Endothelial cell (in vitro differentiated cells): ENCODE results near the gene BCOR. TPM values are rescaled to one million over a fixed set of nuclear protein-coding genes. Genes with fewer than 3 reads are reported as not detected.

Experiments
- DNase-seq: peaks from one replicate; pipeline ENCODE4 v3.0.0; 2021; ENCODE audit warnings: low spot score
- H3K27ac Mint-ChIP-seq: one replicate; pipeline ENCODE4 v1.8.0; 2021; ENCODE audit warnings: mixed read lengths, inconsistent platforms; ENCODE audit not compliant: unreplicated experiment
- H3K27me3 Mint-ChIP-seq: one replicate; pipeline ENCODE4 v1.8.0; 2021; ENCODE audit warnings: mild to moderate bottlenecking, moderate library complexity, mixed read lengths, inconsistent platforms; ENCODE audit not compliant: unreplicated experiment
- H3K36me3 Mint-ChIP-seq: one replicate; pipeline ENCODE4 v1.8.0; 2021; ENCODE audit warnings: mild to moderate bottlenecking, low read depth, mixed read lengths, inconsistent platforms; ENCODE audit not compliant: unreplicated experiment
- H3K4me1 Mint-ChIP-seq: one replicate; pipeline ENCODE4 v1.8.0; 2021; ENCODE audit warnings: mild to moderate bottlenecking, mixed read lengths, inconsistent platforms; ENCODE audit not compliant: unreplicated experiment
- H3K4me3 Mint-ChIP-seq: one replicate; pipeline ENCODE4 v1.8.0; 2021; ENCODE audit warnings: mild to moderate bottlenecking, mixed read lengths, inconsistent platforms; ENCODE audit not compliant: unreplicated experiment
- H3K9me3 Mint-ChIP-seq: one replicate; pipeline ENCODE4 v1.8.0; 2021; ENCODE audit warnings: mixed read lengths, inconsistent platforms; ENCODE audit not compliant: unreplicated experiment
- CTCF ChIP-seq: fragments of 200-600 bp; sonication (generic); IDR thresholded peaks from one replicate; pipeline ENCODE4 v1.5.0; 2021; ENCODE audit warnings: antibody characterized with exemption; ENCODE audit not compliant: unreplicated experiment
- total RNA-seq: library from RNA; stranded (reverse); fragmentation: NEBNext Ultra II Directional; extraction: Animal tissue kit (Norgen Biotek cat#: 25700); gene quantifications from one replicate; pipeline ENCODE4 v1.2.1, GENCODE V29; 2021; ENCODE audit not compliant: unreplicated experiment

BCOR gene
- total RNA-seq, 1 donor from 2014 or later, result 34.5 TPM

- Mint-ChIP-seq H3K27me3 (peaks cover 5% of the 10 kb centered on the region), H3K36me3 (no peaks in the 10 kb centered on the region), H3K4me3 (no peak overlapping the region), H3K9me3 (no peaks in the 10 kb centered on the region), H3K4me1 (peaks cover 30% of the 10 kb centered on the region), H3K27ac (no peak overlapping the region)
- DNase-seq, result no peak
- TF ChIP-seq CTCF, result no peak
These were observed 88.3 kb downstream of the BCOR start for GRCh38 chrX:40009462-40009851.

- H3K9me3 Mint-ChIP-seq, result no peaks in the 10 kb centered on the region
- no peaks in the 10 kb centered on the region for H3K36me3 Mint-ChIP-seq
- TF ChIP-seq CTCF, result no peak
- H3K27ac Mint-ChIP-seq, result no peak overlapping the region
- peaks cover 5% of the 10 kb centered on the region for H3K27me3 Mint-ChIP-seq
- no peak for DNase-seq
- H3K4me1 Mint-ChIP-seq, result peaks cover 31% of the 10 kb centered on the region
- no peak overlapping the region for H3K4me3 Mint-ChIP-seq
These were observed 88.8 kb downstream of the BCOR start for GRCh38 chrX:40008791-40009461.

- no peaks in the 10 kb centered on the region for H3K36me3 Mint-ChIP-seq
- H3K27me3 Mint-ChIP-seq, result peaks cover 6% of the 10 kb centered on the region
- no peak for DNase-seq
- TF ChIP-seq CTCF, result no peak
- H3K27ac Mint-ChIP-seq, result no peak overlapping the region
- H3K9me3 Mint-ChIP-seq, result no peaks in the 10 kb centered on the region
- peaks cover 36% of the 10 kb centered on the region for H3K4me1 Mint-ChIP-seq
- H3K4me3 Mint-ChIP-seq, result peak overlapping the region; percentile 63
These were observed 89.7 kb downstream of the BCOR start for GRCh38 chrX:40007756-40008705.

GRCh38 chrX:40007131-40007755 lies 90.5 kb downstream of the BCOR start:
- Mint-ChIP-seq H3K36me3 (no peaks in the 10 kb centered on the region), H3K27ac (no peak overlapping the region), H3K27me3 (peaks cover 6% of the 10 kb centered on the region), H3K4me1 (peaks cover 33% of the 10 kb centered on the region), H3K9me3 (no peaks in the 10 kb centered on the region), H3K4me3 (peak overlapping the region; percentile 25)
- TF ChIP-seq CTCF, result no peak
- DNase-seq, result no peak
